Neutrophil (primary cell): ENCODE data around the gene ARL5A.

Experiments
- H3K27ac ChIP-seq: fragments of 200-600 bp; sonication (generic); 2 replicates; pipeline ENCODE4 v1.5.1; 2016; ENCODE audit warnings: mild to moderate bottlenecking, moderate library complexity
- H3K27me3 ChIP-seq: fragments of 200-600 bp; sonication (generic); 2 replicates; pipeline ENCODE4 v1.6.0; 2016; ENCODE audit warnings: mild to moderate bottlenecking
- H3K36me3 ChIP-seq: fragments of 200-600 bp; sonication (generic); 2 replicates; pipeline ENCODE4 v1.5.1; 2017
- H3K4me1 ChIP-seq, 2 experiments: fragments of 200-600 bp in 1 of 2; sonication (generic) in 1 of 2; 1 replicate in 1 of 2; 2 replicates in 1 of 2; pipeline versions ENCODE4 v1.5.1 to v1.6.1; 2013 to 2016; ENCODE audit warnings: low read depth in 1 of 2, low read length in 1 of 2, mild to moderate bottlenecking in 1 of 2, moderate library complexity in 1 of 2; ENCODE audit not compliant: control insufficient read depth in 1 of 2, insufficient read depth in 1 of 2
- H3K4me3 ChIP-seq, 2 experiments: fragments of 200-600 bp in 1 of 2; sonication (generic) in 1 of 2; 1 replicate in 1 of 2; 2 replicates in 1 of 2; pipeline ENCODE4 v1.5.1; 2013 to 2016; ENCODE audit warnings: low read depth in 1 of 2, low read length in 1 of 2, mild to moderate bottlenecking in 1 of 2, moderate library complexity in 1 of 2
- H3K9me3 ChIP-seq: fragments of 200-600 bp; sonication (generic); 2 replicates; pipeline ENCODE4 v1.5.1; 2016
- CTCF ChIP-seq: fragments of 200-600 bp; sonication (generic); IDR thresholded peaks from 2 replicates; pipeline ENCODE4 v1.5.1; 2016; ENCODE audit warnings: antibody characterized with exemption

Gene ARL5A

DNA sequence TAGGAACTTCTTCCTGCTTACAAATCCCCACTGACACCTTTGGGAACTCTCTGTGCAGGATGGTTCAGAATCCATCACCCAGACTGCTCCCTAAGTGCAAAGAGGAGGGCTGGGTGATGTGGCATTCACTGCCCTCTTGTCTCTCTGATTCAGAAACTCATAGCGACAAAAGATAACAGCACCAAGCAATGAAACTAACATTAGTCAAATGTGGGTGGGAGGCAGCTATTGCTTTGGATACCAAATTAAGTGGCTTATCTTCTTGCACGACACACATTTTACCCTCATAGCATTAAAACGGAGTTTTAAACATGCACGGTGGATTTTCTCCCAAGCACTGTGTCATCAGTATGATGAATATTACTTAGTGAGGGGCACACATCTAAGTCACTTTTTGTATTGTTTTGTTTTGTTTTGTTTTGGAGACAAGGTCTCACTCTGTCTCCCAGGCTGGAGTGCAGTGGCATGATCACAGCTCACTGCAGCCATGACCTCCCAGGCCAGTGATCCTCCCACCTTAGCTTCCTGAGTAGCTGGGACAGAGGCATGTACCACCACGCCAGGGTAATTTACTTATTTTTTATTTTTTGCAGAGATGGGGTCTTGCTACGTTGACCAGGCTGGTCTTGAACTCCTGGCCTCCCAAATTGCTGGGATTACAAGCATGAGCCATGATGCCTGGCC is 53.0 kb downstream of the ARL5A start:
- Histone ChIP-seq H3K4me1 (no peaks in the 10 kb centered on the region), H3K9me3 (no peaks in the 10 kb centered on the region), H3K27me3 (no peaks in the 10 kb centered on the region), H3K36me3 (no peaks in the 10 kb centered on the region), H3K4me3 (no peak overlapping the region), H3K27ac (no peak overlapping the region)
- no peak for TF ChIP-seq CTCF

GRCh38 chr2:151774506-151774905 is 53.7 kb downstream of the ARL5A start:
- H3K9me3 ChIP-seq: no peaks in the 10 kb centered on the region
- no peaks in the 10 kb centered on the region for H3K36me3 ChIP-seq
- H3K27ac ChIP-seq: no peak overlapping the region
- H3K4me1 ChIP-seq: no peaks in the 10 kb centered on the region
- no peak for TF ChIP-seq CTCF
- no peak overlapping the region for H3K4me3 ChIP-seq
- H3K27me3 ChIP-seq: no peaks in the 10 kb centered on the region

GRCh38 chr2:151771599-151772358 is 56.4 kb downstream of the ARL5A start:
- H3K4me1 ChIP-seq: no peaks in the 10 kb centered on the region
- H3K9me3 ChIP-seq: no peaks in the 10 kb centered on the region
- TF ChIP-seq CTCF: no peak
- no peak overlapping the region for H3K4me3 ChIP-seq
- H3K27me3 ChIP-seq: no peaks in the 10 kb centered on the region
- no peak overlapping the region for H3K27ac ChIP-seq
- H3K36me3 ChIP-seq: no peaks in the 10 kb centered on the region

- TF ChIP-seq CTCF: no peak
- H3K9me3 ChIP-seq: no peaks in the 10 kb centered on the region
- no peaks in the 10 kb centered on the region for H3K36me3 ChIP-seq
- no peak overlapping the region for H3K4me3 ChIP-seq
- no peaks in the 10 kb centered on the region for H3K27me3 ChIP-seq
- no peak overlapping the region for H3K27ac ChIP-seq
- no peaks in the 10 kb centered on the region for H3K4me1 ChIP-seq
These were observed 57.2 kb downstream of the ARL5A start for GRCh38 chr2:151770995-151771394.

- no peak for TF ChIP-seq CTCF
- Histone ChIP-seq H3K4me1 (no peaks in the 10 kb centered on the region), H3K36me3 (no peaks in the 10 kb centered on the region), H3K4me3 (no peak overlapping the region), H3K27me3 (no peaks in the 10 kb centered on the region), H3K9me3 (no peaks in the 10 kb centered on the region), H3K27ac (no peak overlapping the region)
These were observed 58.6 kb downstream of the ARL5A start for GRCh38 chr2:151769606-151770005.
